Activated CD8-positive, alpha-beta memory T cell treated with anti-CD3 and anti-CD28 coated beads for 1 hour (primary cell): ENCODE data around the gene PRMT6.
"Not testable (repeated sequence)": the region's sequence is repeated elsewhere in the genome, so short reads cannot be mapped to it uniquely, and the experiment has no call there.

Experiments
- DNase-seq, 2 donors: peaks; one replicate each; pipeline ENCODE4 v3.0.0-alpha.2; 2020; ENCODE audit warnings: low read depth in 1 of 2; ENCODE audit errors: extremely low read depth in 1 of 2

The PRMT6 gene

GRCh38 chr1:107091418-107091817, 34.9 kb downstream of the PRMT6 start:
- no peak for DNase-seq

DNA sequence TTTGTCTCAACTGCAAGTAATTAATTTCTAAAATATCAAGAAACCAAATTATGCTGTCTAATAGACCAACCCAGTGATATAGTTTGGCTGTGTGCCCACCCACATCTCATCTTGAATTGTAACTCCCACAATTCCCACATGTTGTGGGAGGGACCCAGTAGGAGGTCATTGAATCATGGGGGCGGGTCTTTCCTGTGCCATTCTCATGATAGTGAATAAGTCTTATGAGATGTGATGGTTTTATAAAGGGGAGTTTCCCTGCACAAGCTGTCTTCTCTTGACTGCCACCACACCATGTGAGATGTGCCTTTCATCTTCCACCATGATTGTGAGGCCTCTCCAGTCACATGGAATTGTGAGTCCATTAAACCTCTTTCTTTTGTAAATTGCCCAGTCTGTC, 36.9 kb downstream of the PRMT6 start:
- DNase-seq = not testable (repeated sequence)

DNA sequence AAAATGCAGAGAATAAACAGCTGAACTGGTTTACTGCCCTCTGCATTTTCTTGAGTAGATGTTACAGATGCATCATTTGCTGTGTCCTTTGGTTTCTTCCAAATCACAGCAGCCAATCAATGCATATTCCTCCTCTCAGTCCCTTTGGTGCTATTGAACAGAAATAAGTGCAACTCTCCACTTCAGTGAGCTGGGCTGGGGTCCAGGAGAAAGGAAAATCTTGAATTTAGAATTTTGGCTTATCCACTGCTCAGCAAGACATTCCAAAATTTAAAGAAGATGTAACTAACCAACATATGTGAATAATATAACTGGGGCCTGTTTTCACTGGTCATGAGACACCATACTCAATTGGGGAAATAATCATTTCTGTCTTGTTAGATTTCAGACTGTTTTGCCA, 39.2 kb downstream of the PRMT6 start:
- no peak for DNase-seq

GRCh38 chr1:107096690-107097089, 40.2 kb downstream of the PRMT6 start:
- DNase-seq = no peak

DNA sequence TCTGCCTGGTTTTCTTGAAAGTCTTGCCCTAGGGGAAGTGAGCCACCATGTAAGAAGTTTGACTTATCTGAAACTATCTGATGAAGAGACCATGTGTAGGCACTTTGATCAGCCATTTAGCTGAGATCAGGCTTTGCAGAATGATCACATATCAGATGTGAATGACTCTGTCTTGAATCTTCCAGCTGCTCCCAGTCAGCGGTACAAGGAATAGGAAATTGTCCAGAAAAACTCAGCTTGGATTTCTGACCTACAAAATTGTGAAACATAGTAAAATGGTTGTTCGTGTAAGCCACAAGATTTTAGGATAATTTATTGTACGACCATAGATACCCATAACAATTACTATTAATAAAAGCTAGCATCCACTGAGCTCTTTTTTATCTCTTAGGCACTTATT, 42.5 kb downstream of the PRMT6 start:
- no peak for DNase-seq

- DNase-seq = no peak
These were observed 44.0 kb downstream of the PRMT6 start for GRCh38 chr1:107100331-107100984.

DNA sequence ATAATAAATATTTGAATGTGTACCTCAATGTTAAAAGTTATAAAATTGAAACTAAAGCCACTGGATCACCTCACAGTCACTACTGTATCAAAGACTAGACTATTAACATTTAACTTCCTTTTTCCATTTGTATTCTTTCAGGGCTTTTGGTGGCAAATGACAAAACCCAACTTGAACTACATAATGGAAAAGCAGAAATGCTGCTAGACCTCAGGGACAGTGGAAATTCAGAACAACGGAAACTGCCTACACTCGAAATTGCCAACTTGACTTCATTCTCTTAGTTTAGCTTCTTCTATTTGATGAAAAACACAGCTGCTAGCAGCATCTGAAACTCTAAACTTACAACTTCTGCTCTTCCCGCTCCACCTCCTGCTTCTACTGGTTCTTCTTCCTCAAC, 49.4 kb downstream of the PRMT6 start:
- DNase-seq = no peak
